NCI-H345 (cell line): ENCODE results near the gene MEIG1.
"Not testable (repeated sequence)": the region's sequence is repeated elsewhere in the genome, so short reads cannot be mapped to it uniquely, and the experiment has no call there.

ENCODE experiments used
- DNase-seq: peaks from one replicate; lab custom pipeline; 2025; lab: John Stamatoyannopoulos, UW

Gene MEIG1, protein sequence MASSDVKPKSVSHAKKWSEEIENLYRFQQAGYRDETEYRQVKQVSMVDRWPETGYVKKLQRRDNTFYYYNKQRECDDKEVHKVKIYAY

DNA sequence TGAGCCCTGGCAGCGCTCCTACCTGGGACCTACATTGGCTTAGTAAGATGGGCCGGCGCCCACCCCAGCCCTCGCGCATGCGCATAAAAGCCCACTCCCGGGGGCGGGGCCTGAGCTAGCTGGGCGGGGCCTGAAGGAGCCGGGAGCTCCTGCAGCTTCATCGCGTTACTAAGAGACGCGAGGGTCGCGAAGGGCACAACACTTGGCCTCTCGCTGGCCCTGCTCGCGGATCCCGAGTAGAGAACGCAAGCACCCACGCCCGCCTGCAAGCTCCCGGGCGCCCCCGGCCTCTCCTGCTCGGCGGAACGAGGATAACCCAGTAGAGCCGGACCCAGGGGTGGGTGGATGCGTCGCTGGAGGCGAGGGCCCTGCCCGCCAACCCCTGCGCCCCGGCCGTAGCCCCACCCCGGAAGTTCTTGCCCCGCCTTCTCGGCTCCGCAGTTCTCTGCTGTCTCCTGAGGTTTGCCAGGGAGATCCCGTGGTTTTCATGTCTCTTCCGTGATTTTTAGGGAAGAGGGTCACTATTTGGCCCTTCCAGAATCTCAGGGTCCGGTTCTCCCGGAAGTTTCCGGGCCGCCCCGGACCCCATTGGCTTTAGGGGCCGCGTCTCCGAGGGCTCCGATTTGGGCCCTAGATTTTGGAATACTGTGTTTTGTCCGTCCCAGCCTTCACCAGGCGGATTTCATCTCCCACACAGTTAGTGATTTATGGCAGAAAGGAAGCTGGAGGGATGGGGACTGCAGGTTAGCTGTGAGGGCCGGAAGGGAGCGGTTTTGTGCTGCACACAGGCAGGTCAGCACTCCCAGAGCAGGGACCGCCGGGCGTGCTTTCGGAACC is at the start of gene MEIG1:
Gene MEIG1 (plus strand): TSS at position 168 of the 837 bp plus-strand sequence. CDS start 7,081 bp downstream, outside the sequence.
- peak; percentile 89 for DNase-seq

DNA sequence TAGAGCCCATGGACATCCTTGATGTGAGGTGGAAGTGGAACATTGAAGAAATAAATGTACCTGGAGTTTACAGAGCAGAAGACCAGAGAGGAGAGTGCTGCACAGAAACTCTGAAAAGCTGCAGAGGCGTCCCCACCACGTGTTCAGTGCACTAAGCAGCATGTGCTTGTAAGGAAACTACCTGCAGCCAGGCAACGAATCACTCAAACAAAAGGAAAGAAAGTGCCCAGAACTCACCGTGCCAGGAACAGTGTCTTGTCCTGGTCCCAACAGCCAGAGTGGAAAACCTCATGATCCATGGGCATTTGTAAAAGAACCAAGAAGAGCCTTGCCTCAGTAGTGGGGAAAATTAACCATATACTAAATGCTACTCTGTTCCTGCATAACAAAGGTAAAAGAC is 48.2 kb upstream of the MEIG1 start:
- DNase-seq: no peak

DNA sequence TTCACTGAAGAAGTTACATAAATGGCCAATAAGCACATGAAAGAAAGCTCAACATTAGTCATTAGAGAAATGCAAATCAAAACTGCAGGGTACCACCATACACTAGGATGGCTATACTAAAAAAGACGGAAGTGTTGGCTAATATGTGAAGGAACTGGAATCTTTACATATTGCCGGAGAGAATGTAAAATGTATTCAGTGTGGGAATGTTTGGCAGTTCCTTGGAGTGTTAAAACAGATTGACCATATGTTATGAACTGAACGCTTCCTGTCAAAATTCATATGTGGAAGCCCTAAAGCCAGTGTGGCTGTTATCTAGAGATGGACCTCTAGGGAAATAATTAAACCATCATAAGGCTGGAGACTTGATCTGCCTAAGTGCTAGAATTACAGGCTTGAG is 47.4 kb upstream of the MEIG1 start:
- no peak for DNase-seq

DNA sequence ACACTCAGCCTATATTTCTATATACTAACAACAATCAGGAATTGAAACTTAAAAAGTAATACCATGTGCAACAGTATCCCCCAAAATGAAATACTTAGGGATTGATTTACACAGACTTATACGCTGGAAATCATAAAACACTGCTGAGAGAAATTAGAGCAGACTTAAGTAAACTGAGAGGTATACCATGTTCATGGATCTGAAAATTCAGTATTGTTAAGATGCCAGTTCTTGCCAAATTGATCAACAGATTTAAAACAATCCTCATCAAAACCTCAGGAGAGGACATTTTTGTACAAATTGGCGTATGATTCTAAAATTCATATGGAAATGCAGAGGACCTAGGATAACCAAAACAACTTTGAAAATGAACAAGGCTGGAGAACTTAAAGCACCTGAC is 42.6 kb upstream of the MEIG1 start:
- DNase-seq: no peak

DNA sequence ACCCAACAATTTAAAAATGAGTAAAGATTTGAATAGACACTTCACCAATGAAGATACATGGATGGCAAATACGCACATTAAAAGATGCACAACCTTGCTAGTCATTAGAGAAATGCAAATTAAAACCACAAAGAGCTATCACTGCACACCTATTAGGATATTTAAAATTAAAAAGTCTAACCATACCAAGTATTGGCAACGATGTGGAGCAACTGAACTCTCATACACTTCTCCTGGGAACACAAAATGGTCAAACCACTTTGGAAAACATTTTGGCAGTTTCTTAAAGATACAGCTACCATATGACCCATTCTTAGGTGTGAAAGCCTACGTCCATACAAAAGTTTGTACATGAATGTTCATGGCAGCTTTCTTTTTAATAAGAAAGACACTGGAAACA is 41.4 kb upstream of the MEIG1 start:
- no peak for DNase-seq

DNA sequence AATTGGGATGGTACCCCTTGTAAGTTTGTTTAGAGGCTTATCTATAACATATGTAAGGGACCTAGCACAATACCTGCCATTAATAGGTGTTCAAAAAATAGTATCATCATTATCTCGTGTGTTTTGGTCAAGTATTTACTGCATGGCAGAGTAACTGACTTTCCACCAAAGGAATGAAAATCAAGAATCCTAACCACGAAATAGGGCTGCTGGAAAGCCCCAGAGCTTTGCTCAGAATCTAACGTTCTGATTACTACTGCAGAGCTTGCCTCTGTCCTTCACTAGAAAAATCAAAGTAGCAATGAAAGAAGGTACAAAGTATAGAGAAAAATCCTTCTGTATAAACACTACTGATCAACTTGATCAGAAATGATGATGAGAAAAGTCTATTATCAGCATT is 40.2 kb upstream of the MEIG1 start:
- no peak for DNase-seq

DNA sequence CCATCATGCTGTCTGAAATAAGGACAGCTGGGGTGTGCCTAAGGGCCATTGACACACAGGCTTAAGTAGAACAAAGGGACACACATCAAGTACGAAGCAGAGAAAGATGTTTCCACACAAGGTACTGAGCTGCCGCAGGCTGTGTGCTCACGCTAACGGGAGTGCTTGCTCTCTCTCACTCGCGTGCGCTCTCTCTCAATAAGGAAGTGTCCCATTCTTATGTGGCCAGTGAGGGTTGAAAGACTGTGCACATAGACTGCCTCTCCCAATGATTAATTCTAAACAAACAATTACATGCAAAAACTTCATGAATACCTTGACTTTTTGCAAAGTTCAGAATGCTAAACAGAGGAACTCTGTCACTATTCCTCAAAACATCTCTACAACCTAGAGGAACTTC is 35.2 kb upstream of the MEIG1 start:
- no peak for DNase-seq

DNA sequence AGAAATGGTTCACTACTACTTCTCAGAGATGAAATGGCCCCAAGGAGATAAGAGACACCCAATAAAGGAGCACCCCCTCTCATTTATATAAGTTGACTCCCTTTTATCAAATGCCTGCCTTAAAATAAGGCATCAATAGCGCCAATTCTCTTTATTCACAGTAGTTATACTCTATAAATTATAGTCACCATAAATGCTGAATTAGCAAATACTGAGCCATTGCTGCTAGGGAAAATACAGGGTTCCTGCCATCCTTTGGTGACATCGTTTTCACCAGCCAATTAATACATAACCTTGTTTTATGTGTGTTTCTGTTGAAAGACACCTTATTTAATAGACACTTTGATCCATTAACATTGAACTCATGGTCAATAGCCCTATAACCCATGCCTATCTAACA is 33.9 kb upstream of the MEIG1 start:
- DNase-seq: no peak

DNA sequence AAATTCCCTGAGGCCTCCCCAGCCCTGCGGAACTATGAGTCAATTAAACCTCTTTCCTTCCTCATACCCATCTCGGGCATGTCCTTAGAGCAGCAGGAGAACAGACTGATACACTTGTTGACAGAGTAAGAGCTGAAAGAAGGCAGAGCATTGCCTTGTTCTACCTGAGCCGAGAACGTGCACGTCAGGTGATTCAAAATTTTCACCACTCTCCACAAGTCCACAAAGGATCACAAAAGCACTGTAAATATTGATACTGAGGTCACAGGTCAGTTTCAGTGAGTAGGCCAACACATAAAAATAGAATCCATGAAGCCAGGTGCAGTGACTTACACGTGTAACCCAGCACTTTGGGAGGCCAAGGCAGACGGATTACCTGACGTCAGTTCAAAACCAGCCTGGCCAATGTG is 33.1 kb upstream of the MEIG1 start:
- DNase-seq: no peak

DNA sequence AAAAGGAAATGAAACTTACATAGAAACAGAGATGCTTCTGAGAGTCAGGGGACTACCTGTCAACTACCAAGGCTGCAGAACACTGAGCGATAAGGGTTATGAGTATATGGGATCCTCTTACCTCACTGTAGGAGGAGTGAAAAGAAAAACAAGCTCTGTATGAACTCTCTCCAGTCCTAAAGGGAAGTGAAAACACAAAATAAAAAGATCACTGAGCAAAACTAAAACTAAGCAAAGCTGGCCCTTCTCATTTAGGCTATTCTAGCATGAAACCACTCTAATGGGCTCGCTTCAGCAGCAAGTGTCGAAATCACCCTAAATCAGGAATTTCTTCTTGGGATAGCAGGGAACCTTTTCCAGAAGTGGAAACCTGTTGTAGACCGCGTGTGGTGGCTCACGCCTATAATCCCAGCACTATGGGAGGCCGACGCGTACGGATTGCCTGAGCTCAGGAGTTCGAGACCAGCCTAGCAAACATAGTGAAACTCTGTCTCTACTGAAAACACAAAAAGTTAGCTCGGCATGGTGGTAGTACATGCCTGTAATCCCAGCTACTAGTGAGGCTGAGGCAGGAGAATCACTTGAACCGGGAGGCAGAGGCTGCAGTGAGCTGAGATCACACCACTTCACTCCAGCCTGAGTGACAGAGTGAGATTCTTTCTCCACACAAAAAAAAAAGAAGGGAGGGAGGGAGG is 32.3 kb upstream of the MEIG1 start:
- DNase-seq: no peak

DNA sequence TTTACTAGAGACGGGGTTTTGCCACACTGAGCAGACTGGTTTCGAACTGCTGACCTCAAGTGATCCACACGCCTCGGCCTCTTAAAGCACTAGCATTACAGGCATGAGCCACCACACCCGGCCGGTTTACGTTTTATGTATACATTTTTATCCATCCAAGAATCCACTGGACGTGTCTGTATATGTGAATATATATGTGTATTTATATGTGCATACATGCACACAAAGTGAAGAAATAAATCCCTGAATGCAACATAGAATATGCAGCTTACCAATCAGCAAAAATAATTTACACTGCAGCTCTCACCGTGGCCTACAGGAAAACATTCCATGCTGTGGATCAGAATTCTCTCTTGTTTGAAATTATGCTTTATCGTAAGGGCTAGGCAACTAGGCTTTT is 28.6 kb upstream of the MEIG1 start:
- no peak for DNase-seq

DNA sequence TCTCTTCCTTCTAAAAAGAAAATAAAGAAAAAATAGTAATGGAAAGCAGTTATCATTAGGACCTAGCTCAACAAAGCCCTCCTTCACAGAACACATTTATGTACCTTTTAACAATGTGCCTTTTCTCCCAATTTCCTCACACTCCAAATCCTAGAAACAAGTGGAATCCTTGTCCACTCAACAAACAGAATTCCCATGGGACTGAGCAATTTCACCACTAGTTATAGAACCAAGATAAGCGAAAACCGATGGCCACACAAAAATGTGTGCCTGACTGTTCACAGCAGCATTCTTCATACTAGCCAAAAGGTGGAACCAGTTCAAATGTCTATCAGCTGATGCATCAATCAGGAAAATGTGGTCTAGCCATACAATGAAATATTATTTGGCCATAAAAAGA is 22.6 kb upstream of the MEIG1 start:
- no peak for DNase-seq

DNA sequence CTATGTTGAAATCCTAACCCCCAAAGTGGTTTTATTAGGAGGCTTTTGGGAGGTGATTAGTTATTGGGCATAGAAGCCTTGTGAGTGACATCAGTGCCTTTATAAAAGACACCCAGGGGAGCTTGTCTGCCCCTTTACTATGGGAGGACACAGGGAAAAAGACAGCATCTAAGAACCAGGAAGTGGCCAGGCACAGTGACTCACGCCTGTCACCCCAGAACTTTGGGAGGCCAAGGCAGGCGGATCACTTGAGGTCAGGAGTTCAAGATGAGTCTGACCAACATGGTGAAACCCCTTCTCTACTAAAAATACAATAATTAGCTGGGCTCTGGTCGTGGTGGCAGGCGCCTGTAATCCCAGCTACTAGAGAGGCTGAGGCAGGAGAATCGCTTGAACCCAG is 20.2 kb upstream of the MEIG1 start:
- DNase-seq: not testable (repeated sequence)

DNA sequence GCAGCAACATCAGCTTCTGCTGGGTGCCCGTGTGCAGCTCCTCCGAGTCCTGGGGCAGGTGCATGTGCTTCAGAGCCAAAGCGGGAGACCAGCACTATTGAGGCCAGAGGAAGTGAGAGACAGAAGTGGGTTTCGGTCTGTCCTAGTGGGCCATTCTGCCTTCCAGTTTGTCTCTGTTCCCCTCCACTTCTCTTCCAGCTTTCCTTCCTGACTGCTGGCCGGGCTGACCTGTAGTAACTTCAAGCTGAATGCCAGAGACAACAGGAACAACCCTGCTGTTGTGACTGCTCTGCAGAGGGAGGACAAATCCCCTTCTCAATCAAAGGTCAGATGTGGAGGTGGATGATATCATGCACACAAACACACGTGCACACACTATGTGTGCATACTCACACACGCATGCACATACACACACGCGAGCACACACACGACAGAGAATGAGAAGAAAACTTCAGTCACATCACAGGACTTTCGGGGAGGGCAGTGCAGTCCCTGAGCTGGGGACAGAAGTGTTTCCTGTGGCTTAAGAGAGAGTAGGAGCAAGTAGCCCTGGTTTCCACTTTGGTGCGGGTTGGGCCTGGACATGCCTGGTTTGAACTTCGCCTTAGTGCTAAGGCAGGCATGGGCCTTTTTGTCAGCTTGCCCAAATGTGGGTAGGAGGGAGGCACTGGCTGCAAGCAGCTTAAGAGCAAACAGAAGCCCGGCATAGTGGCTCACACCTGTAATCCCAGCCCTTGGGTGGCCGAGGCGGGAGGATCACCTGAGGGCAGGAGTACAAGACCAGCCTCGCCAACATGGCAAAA is 16.8 kb upstream of the MEIG1 start:
- DNase-seq: not testable (repeated sequence)

DNA sequence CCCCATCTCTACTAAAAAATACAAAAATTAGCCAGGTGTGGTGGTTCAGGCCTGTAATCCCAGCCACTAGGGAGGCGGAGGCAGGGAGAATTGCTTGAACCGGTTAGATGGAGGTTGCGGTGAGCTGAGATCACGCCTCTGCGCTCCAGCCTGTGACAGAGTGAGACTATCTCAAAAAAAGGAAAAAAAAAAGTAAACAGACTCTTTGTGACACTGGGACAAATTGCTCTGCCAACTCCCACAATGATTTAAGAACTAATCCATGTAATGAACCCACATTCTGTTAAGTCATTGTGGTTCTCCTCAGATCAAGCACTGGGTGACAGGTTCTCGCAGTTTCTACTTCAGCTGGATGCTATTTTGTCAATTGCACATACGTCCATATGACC is 16.2 kb upstream of the MEIG1 start:
- not testable (repeated sequence) for DNase-seq

DNA sequence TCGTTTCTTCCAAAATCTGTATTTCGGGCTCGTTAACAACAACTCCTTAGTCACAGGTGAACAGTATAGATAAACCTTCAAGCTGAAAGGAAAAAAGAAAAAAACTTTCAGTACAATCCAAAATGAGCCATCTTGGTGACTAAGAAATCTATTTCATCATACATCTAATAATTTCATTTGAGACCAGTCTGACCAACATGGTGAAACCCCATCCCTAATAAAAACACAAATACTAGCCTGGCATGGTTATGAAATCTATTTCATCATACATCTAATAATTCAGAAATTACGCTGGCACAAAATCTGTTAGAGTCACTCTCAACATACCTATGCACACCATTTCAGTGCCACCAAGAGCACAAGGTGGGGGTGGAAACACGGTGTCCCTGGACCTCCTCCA is 14.1 kb upstream of the MEIG1 start:
- DNase-seq: no peak

DNA sequence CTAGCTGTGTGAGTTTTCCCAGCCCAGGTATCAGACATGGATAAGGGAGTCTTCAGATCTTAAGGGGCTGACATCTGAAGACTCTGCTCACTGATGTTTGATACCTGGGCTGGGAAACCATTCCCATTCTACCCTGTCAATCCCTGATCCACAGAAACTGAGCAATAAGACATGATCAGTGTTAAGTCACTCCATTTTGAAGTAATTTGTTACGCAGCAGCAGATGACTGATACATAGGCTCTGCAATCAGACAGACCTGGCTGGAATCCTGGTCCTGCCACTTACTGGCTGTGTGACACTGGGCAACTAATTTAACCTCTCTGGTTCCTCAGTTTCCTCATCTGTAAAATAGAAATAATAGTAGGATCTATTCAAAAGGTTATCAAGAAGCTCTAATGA is 11.9 kb upstream of the MEIG1 start:
- DNase-seq: no peak

DNA sequence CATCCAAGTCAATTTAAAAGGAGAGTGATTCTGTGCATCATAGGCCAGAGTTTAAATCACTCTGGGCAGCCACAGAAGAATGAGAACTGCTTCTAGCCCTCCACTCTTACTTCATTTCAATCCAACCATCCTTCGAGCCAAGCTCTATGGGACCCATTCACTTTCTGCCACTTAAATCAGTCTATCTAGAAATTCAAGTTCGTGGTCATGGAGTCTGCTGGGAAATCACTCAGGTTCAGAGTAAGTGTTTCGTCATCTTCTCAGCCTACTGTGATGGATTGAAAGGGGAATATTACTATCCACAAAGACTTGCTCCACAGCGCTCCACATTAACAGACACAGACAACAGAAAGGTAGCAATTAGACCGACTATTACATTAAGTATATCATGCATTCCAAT is 9.9 kb upstream of the MEIG1 start:
- DNase-seq: no peak

DNA sequence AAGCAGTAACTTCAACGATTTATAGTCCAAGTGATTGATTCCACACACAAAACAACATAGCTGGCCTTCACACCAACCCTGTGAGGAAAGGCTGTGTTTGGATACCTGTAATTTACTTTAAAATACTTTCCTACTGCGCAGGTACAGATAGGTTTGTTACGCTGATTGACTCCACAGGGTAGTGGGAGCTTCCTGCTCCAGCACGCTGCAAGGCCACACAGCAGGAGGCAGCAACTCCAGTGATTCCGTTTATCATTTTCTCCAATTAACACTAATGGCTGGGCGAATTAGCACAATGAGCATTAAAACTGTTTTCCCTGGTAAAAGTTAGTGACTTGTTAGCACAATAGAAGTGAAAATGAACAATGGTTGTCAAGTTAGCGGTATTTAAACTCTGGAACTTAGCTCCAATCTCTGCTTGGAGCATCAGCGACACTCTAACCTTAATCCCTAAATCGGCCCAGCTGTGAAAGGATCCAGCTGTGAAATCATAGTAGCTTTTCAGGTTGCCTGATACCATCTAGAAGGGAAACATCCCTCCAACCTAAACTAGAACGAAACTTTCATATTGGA is 6.3 kb upstream of the MEIG1 start:
- no peak for DNase-seq

DNA sequence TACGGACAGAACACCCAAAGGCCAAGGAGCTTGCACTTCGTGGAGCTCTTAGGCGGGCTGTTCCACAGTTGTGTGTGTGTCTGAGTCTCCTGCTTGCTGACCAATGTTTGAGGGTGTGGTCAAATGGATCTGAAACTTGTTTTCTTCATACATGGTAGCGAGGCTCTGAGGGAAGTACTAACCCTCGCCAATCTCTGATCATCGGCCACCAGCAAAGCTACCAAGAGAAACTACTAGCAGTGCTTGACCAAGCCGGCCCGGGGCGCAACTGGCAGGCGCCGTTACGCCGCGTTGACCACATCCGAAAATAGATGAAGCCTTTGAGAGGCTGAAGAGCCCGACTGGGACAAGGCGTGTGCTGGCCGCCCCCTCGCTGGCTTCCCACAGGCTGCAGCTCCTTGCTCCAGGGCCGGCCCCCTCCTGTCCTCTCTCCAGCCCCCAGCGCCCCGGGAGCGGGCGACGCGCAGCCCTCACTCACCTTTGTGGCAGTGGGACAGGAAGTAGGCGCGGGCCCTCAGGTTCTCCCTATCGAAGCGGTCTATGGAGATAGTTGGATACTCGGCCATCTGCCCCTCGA is 5.7 kb upstream of the MEIG1 start:
- no peak for DNase-seq

DNA sequence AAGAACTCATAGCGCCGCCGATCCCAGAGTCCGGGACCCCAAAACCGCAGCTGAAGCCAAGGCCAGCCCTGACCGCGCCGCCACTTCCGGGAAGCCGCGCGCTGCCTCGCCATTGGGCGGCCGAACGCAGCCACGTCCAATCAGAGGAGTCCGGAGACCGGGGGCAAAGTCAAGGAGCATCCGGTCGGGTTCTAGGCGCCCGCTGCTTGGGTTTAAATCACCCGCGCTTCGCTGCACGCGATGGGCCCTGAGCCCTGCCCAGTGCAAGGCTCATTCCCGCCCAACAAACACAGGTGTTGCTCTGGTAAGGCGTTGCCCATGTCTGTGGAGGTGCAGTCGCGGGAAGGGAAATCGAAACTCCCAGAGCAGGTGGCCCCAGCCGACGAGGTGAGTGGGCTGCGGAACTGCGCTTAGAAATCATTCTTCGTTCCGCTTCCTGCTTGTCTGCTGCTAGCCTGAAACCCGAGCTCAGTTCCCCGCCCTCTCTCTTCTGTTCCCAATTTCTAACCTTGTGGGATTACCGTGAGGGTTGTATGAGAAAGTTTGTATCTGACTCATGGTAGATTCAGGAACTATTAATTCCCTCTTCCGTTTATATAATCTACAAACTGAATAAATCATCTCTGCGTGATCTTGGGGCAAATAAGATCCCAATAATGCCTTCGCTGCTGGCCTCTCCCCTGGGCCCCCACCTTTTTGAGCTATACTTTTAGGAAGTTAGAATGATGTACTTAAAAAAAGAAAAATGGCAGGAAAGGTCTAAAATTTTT is 5.0 kb upstream of the MEIG1 start, which contains the start of gene DCLRE1C:
Gene DCLRE1C (minus strand): TSS at position 96 of the 770 bp plus-strand sequence. CDS start 86 bp downstream, at position 10.
- peak; percentile 89 for DNase-seq
